Lower leg skin (tissue), 3 donors: ENCODE data around the gene ROR2.

Source experiments
- CTCF ChIP-seq, 3 donors: fragments of 450-650 bp; IDR thresholded peaks; one replicate each; pipeline ENCODE4 v1.5.1; 2016; ENCODE audit warnings: antibody characterized with exemption in 3 of 3, mild to moderate bottlenecking in 3 of 3, moderate library complexity in 2 of 3
- POLR2A ChIP-seq, 2 donors: fragments of 450-650 bp; IDR thresholded peaks; one replicate each; pipeline ENCODE4 v1.6.1; 2016 to 2017; ENCODE audit warnings: antibody characterized with exemption in 2 of 2, mild to moderate bottlenecking in 1 of 2, moderate library complexity in 1 of 2

GRCh38 chr9:91733006-91733624 lies 216.9 kb downstream of the ROR2 start:
- TF ChIP-seq CTCF (IDR thresholded peaks at IDR 0.05), result no peak
- TF ChIP-seq POLR2A (IDR thresholded peaks at IDR 0.05), result no peak
